Bronchial epithelial cell (primary cell): ENCODE measurements around the gene CXCL3. TPM values are rescaled to one million over a fixed set of nuclear protein-coding genes. Genes with fewer than 3 reads are reported as not detected.

Source experiments
- DNase-seq: peaks from one replicate; pipeline ENCODE4 v3.0.0-alpha.2; 2010; ENCODE audit warnings: low read depth
- FAIRE-seq: peaks from 2 replicates; lab custom pipeline; 2011; peaks lifted over from hg19 to GRCh38; lab: Jason Lieb, UNC
- H3K27me3 ChIP-seq: 2 replicates; pipeline ENCODE4 v1.5.1; 2011; ENCODE audit warnings: low read length; ENCODE audit not compliant: control insufficient read depth, insufficient read depth
- H3K36me3 ChIP-seq: 2 replicates; pipeline ENCODE4 v1.5.1; 2011; ENCODE audit warnings: low read length; ENCODE audit not compliant: control insufficient read depth, insufficient read depth
- H3K4me3 ChIP-seq: 2 replicates; pipeline ENCODE4 v1.5.1; 2011; ENCODE audit warnings: mild to moderate bottlenecking, low read depth, low read length, control low read depth
- total RNA-seq: library from RNA; depleted of rRNA; stranded (reverse); fragments of >200 nt; gene quantifications from 2 replicates; pipeline ENCODE4 v1.2.1, GENCODE V29; 2014
- TF ChIP-seq, protein P1 (sequence below): IDR thresholded peaks from 2 replicates; pipeline ENCODE4 v1.5.1; 2011; ENCODE audit warnings: mild to moderate bottlenecking, moderate library complexity, low read length, control low read depth, inconsistent platforms; ENCODE audit not compliant: insufficient read depth, severe bottlenecking

The CXCL3 gene
- total RNA-seq, 1 donor from 2014 or later: 0.26 TPM

- Histone ChIP-seq H3K36me3 (no peaks in the 10 kb centered on the region), H3K4me3 (no peak overlapping the region), H3K27me3 (no peaks in the 10 kb centered on the region)
- DNase-seq (no peak), FAIRE-seq (no peak)
- TF ChIP-seq, protein P1, sequence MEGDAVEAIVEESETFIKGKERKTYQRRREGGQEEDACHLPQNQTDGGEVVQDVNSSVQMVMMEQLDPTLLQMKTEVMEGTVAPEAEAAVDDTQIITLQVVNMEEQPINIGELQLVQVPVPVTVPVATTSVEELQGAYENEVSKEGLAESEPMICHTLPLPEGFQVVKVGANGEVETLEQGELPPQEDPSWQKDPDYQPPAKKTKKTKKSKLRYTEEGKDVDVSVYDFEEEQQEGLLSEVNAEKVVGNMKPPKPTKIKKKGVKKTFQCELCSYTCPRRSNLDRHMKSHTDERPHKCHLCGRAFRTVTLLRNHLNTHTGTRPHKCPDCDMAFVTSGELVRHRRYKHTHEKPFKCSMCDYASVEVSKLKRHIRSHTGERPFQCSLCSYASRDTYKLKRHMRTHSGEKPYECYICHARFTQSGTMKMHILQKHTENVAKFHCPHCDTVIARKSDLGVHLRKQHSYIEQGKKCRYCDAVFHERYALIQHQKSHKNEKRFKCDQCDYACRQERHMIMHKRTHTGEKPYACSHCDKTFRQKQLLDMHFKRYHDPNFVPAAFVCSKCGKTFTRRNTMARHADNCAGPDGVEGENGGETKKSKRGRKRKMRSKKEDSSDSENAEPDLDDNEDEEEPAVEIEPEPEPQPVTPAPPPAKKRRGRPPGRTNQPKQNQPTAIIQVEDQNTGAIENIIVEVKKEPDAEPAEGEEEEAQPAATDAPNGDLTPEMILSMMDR: no peak
Observed at GRCh38 chr4:74009307-74009706, 29.2 kb downstream of the CXCL3 start.

DNA sequence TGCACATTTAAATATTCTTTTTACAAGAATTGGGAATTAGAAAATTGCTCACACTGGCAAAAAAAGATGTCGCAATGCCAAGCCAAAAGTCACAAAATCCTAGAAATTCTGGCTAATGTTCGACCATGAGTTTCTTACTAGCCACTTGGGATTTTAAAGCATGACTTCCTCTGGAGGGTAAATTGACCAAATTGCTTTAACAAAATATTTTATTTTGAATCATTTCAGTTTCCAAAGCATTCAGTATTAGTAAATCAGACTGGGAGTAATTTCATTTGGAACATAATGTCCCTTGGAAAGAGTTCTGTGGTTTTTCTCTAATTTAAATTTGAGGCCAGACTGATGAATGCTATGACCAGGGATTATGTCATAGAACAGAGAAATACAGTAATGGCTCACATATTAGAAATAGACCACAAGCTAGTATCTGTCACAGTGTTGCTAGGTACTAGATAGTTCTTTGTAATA, 32.4 kb downstream of the CXCL3 start:
- peak; percentile 75 for DNase-seq

DNA sequence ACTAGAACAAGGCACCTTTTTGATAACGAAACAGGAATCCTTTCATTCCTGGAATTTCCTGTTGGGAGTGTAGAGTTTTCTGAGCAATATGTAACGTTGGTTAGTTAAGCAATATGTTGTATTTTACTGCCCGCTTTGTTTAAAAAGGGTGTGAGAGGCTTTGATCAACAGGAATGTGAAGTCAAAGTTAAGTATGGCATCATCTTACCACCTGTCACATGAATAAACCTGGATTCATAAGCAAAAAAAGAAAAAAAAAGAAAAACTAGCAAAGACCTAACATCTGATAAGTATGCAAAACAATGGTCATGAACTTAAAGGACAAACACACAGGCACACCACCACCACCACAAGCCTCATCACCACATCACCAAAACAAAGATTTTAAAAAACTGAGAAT, 33.0 kb downstream of the CXCL3 start:
- peak; percentile 90 for DNase-seq

More for the DNA sequence above, 32.4 kb downstream of the CXCL3 start:
- FAIRE-seq: no peak
- H3K4me3 ChIP-seq: no peak overlapping the region
- no peaks in the 10 kb centered on the region for H3K27me3 ChIP-seq
- no peaks in the 10 kb centered on the region for H3K36me3 ChIP-seq
- TF ChIP-seq, protein P1: no peak

GRCh38 chr4:74004668-74005067, 33.8 kb downstream of the CXCL3 start:
- TF ChIP-seq, protein P1: no peak
- FAIRE-seq: no peak
- no peaks in the 10 kb centered on the region for H3K27me3 ChIP-seq
- no peak overlapping the region for H3K4me3 ChIP-seq
- H3K36me3 ChIP-seq: no peaks in the 10 kb centered on the region
- DNase-seq: no peak

More for the DNA sequence above, 33.0 kb downstream of the CXCL3 start:
- Histone ChIP-seq H3K27me3 (no peaks in the 10 kb centered on the region), H3K4me3 (no peak overlapping the region), H3K36me3 (no peaks in the 10 kb centered on the region)
- TF ChIP-seq, protein P1: no peak
- FAIRE-seq: peak; percentile 40

DNA sequence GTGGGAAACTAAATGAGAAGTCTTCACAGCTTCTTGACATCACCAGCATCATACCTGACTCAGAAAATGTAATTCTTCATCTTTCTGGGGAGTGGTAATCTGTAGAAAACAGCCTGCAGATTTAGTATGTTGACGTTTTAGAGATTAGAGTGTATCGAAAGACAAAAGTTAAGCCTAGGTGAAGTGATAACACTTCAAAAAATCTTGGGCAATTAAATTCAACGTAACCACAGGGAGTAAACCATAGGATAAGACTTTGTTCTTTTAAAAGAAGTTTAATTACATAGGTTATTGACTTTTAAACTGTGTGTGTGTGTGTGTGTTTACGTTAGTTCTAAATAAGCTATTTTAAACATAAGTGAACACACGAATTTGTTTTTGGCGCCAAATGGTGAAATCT, 38.2 kb downstream of the CXCL3 start:
- DNase-seq (no peak), FAIRE-seq (no peak)
- Histone ChIP-seq H3K27me3 (no peaks in the 10 kb centered on the region), H3K4me3 (no peak overlapping the region), H3K36me3 (no peaks in the 10 kb centered on the region)
- TF ChIP-seq, protein P1: no peak
